ENCODE results near the gene ZNF559.

The ZNF559 gene

GRCh38 chr19:9296336-9296735 is 27.6 kb upstream of the ZNF559 start:
- H3K4me3 ChIP-seq (ENCODE audit: low read depth in 1 of 2, low read length in 2 of 2), result no peak overlapping the region
- H3K36me3 ChIP-seq (ENCODE audit: insufficient read depth, low read length), result peaks cover 69% of the 10 kb centered on the region
- no peak overlapping the region for H3K4me2 ChIP-seq (ENCODE audit: insufficient read depth, low read length)
- ATAC-seq (ENCODE audit: insufficient read depth, low read depth) (no peak), DNase-seq (no peak)
- no peak overlapping the region for H2AFZ ChIP-seq (ENCODE audit: low read depth, low read length)
- no peaks in the 10 kb centered on the region for H3K4me1 ChIP-seq (ENCODE audit: insufficient read depth, low read length)
- H3K79me2 ChIP-seq (ENCODE audit: insufficient read depth, low read length), result no peaks in the 10 kb centered on the region
- no peaks in the 10 kb centered on the region for H3K27me3 ChIP-seq (ENCODE audit: insufficient read depth, low read length, poor library complexity)
- H3K9ac ChIP-seq (ENCODE audit: low read depth, low read length), result no peak overlapping the region
- no peak overlapping the region for H3K27ac ChIP-seq (ENCODE audit: low read length)
- H3K9me3 ChIP-seq (ENCODE audit: insufficient read depth, low read length, severe bottlenecking), result peaks cover 30% of the 10 kb centered on the region
- no peak for TF ChIP-seq EZH2 (IDR thresholded peaks at IDR 0.05; ENCODE audit: borderline replicate concordance, low read depth, low read length, severe bottlenecking)
- no peak for TF ChIP-seq CTCF (IDR thresholded peaks at IDR 0.05; ENCODE audit: borderline replicate concordance, extremely low read depth, low read length, poor library complexity, severe bottlenecking)
- no peaks in the 10 kb centered on the region for H4K20me1 ChIP-seq (ENCODE audit: insufficient read depth, low read length)

- Histone ChIP-seq H3K4me2 (ENCODE audit: insufficient read depth, low read length) (peak overlapping the region; percentile 20; the same call in 1 of the 2 replicates), H4K20me1 (ENCODE audit: insufficient read depth, low read length) (no peaks in the 10 kb centered on the region)
These were observed 17.5 kb upstream of the ZNF559 start for GRCh38 chr19:9306443-9306842.

GRCh38 chr19:9308091-9308770 is 15.7 kb upstream of the ZNF559 start:
- no peaks in the 10 kb centered on the region for H3K27me3 ChIP-seq (ENCODE audit: insufficient read depth, low read length, poor library complexity)
- no peaks in the 10 kb centered on the region for H3K9me3 ChIP-seq (ENCODE audit: insufficient read depth, low read length, severe bottlenecking)
- peak overlapping the region; percentile 69 for H3K4me2 ChIP-seq (ENCODE audit: insufficient read depth, low read length)
- peaks cover 42% of the 10 kb centered on the region for H3K4me1 ChIP-seq (ENCODE audit: insufficient read depth, low read length)
- TF ChIP-seq CTCF (IDR thresholded peaks at IDR 0.05; ENCODE audit: borderline replicate concordance, extremely low read depth, low read length, poor library complexity, severe bottlenecking) (no peak), EZH2 (IDR thresholded peaks at IDR 0.05; ENCODE audit: borderline replicate concordance, low read depth, low read length, severe bottlenecking) (no peak)
- peaks cover 24% of the 10 kb centered on the region for H3K79me2 ChIP-seq (ENCODE audit: insufficient read depth, low read length)
- H4K20me1 ChIP-seq (ENCODE audit: insufficient read depth, low read length), result no peaks in the 10 kb centered on the region
- H3K9ac ChIP-seq (ENCODE audit: low read depth, low read length), result peak overlapping the region; percentile 87
- peak overlapping the region; percentile 26; the same call in 1 of the 2 replicates for H3K27ac ChIP-seq (ENCODE audit: low read length)
- peak overlapping the region; percentile 48; the same call in 1 of the 2 replicates for H2AFZ ChIP-seq (ENCODE audit: low read depth, low read length)
- H3K4me3 ChIP-seq (ENCODE audit: low read depth in 1 of 2, low read length in 2 of 2), result peak overlapping the region; percentile 86 to 94; a peak in 3 of 4 replicates
- ATAC-seq (ENCODE audit: insufficient read depth, low read depth) (no peak), DNase-seq (no peak)
- peaks cover 15% of the 10 kb centered on the region; the same call in 1 of the 2 replicates for H3K36me3 ChIP-seq (ENCODE audit: insufficient read depth, low read length)

More at GRCh38 chr19:9306443-9306842, 17.5 kb upstream of the ZNF559 start:
- no peak for ATAC-seq (ENCODE audit: insufficient read depth, low read depth)
- no peak for DNase-seq
- no peak overlapping the region for H3K4me3 ChIP-seq (ENCODE audit: low read depth in 1 of 2, low read length in 2 of 2)
- H3K36me3 ChIP-seq (ENCODE audit: insufficient read depth, low read length), result peaks cover 30% of the 10 kb centered on the region
- H3K27ac ChIP-seq (ENCODE audit: low read length), result no peak overlapping the region
- no peaks in the 10 kb centered on the region for H3K9me3 ChIP-seq (ENCODE audit: insufficient read depth, low read length, severe bottlenecking)
- H3K9ac ChIP-seq (ENCODE audit: low read depth, low read length), result no peak overlapping the region
- no peak overlapping the region for H2AFZ ChIP-seq (ENCODE audit: low read depth, low read length)
- TF ChIP-seq CTCF (IDR thresholded peaks at IDR 0.05; ENCODE audit: borderline replicate concordance, extremely low read depth, low read length, poor library complexity, severe bottlenecking) (no peak), EZH2 (IDR thresholded peaks at IDR 0.05; ENCODE audit: borderline replicate concordance, low read depth, low read length, severe bottlenecking) (no peak)
- peaks cover 38% of the 10 kb centered on the region for H3K4me1 ChIP-seq (ENCODE audit: insufficient read depth, low read length)
- H3K79me2 ChIP-seq (ENCODE audit: insufficient read depth, low read length), result peaks cover 24% of the 10 kb centered on the region
- H3K27me3 ChIP-seq (ENCODE audit: insufficient read depth, low read length, poor library complexity), result no peaks in the 10 kb centered on the region

All from DND-41 (cell line).